GF-D8 (cell line): ENCODE results near the gene RALGPS2.
"Not testable (repeated sequence)": the region's sequence is repeated elsewhere in the genome, so short reads cannot be mapped to it uniquely, and the experiment has no call there.

Experiments used
- DNase-seq: peaks from one replicate; lab custom pipeline; 2025; lab: John Stamatoyannopoulos, UW

The RALGPS2 gene

DNA sequence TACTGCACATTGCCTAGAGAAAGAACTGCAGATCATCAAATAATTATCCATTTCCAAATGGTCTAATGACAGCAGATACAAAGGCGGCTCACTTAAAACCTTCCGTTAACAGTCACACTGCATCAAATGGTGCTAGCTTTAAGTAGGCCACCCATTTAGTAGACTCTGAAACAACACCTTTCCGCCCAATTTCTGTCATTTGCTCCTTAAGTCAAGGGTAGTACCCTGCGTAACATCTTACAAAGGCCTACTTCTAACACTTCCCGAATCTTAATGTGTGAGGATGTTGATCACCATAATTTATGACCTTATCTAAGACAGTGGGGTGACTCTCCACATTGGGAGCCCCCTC is 692 bp upstream of the RALGPS2 start:
- DNase-seq = no peak

DNA sequence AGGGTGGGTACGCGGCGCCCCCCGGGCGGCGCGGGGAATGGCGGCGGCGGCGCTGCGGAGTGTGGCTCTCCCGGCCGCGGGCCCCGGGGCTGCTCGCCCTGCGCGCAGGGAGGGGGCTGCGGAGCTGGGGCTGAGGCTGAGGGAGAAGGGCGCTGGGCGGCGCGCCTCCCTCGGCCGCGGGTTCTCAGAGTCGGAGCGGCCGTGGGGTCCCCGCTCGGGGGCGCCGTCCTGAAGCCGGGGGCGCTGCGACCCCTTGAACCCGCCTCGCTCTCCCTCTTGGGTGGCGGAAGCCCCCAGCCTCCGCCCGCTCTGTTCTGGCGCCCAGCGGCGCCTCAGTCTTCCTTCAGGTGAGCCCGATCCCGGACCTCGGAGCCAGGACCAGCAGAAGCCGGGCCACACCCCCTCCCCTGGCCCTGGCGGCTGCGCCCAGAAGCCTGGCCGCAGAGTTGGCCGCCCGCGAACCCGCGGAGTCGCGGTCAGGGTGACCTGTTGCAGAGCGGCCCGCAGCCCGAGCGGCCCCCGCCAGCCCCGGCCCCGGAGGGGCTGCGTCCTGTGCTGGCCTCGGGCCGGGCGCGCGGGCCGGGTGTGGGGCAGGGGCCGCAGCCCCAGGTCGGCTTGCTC is 532 bp downstream of the RALGPS2 start:
- no peak for DNase-seq

DNA sequence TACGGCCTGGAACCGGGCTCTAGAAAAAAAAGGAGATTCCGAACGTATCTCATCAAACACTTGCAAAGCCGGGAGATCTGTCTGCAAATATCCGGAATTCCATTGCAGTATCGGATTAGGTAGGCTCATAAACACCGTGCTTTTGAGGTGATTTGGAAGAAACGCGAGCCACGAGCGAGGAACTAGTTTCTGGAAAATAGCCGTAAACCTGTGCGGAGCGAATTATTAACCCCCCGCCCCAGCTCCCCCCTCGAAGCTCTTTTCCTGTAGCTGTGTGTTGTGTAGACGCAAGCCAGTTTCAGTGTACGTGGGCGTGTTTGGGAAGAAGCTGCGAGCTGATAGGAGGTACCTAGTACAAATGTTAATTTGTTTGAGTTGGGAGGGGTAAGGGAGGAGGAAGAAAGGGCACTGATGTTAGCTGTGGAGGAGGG is 1.1 kb downstream of the RALGPS2 start:
- DNase-seq = no peak

DNA sequence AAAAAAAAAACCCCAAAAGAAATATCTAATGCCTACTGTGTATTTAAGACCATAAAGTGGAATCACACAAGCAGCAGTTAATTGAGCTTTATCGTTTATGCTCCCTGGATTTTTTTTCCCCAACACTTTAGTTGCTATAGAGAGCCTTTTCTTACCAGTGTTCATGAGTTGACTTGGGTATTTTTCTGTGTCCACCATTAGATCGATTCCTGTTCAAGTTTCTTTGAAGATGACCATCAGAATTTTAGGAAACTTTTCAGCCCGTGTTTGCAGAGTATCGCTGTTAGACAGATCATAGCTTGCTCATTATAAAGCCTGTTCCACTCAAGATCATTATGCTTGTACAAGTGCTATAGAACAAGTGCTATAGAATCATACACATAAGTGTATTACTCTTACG is 1.5 kb downstream of the RALGPS2 start:
- no peak for DNase-seq

DNA sequence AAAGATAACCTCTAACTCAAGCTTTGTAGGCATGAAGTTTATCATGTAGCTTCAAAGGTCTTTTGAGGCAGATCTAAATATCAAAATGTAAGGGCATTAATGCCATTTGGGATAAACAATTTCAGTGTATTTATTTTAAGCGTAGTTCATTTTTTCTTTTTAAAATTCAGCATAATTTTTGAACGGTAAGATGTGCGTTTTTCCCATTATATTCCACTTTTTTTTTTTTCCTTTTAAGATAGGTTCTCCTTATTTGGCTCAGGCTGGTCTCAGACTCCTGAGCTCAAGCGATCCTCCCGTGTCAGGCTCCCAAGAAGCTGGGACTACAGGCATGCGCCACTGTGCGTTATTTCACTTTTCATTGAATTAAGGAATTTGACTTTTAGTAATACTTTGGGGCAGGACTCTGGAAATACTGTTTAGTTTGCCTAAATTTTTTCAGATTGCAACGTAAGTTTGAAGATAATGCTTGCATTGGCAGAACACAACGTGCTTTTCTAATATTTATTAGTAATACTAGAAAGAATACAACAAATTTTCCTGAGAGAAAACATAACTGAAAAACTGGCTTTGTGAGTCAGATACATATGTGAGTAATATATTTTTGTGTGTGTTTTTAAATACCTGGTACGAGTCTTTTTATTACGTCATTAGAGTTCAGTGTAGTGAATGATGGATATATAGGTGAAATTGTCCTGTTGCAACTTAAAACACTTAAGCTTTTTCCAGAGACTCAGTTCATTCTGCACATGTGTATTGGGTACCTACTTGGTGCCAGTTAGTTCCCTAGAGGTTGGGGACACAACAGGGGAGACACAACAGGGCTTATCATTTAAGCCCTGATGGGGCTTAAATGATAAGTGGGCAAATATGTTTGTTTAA is 2.2 kb downstream of the RALGPS2 start:
- DNase-seq = no peak

DNA sequence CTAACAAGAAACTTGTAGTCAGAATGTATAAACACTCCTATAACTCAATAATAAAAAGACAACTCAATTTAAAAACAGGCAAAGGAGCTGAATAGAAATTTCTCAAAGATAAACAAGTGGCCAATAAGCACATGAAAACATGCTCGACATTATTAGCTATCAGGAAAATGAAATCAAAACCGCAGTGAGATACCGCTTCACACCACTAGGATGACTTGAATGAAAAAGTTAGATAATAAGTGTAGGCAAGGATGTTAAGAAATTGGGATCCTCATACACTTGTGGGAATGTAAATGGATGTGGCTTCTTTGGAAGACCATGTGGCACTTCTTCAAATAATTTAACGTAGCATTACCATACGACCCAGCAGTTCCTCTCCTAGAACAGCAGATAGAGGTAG is 8.9 kb downstream of the RALGPS2 start:
- no peak for DNase-seq

DNA sequence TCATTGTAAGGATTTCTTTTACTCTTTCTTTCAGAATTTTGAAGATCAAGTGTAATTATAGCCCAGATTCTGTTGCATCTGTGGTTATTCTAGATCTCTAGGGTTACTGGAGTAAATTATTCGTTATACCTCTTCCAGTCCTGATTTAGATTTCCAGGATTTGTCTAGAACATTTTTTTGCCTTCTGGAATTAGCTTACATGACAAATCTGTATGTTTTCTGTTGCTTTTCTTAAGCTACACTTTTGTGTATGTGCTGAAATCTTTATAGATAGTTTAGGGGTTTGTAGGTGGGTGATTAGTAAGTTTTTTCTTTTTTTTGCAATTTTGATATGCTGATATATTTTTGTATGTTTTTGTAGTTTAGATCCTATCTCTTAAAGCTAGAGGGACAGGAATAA is 13.7 kb downstream of the RALGPS2 start:
- no peak for DNase-seq

DNA sequence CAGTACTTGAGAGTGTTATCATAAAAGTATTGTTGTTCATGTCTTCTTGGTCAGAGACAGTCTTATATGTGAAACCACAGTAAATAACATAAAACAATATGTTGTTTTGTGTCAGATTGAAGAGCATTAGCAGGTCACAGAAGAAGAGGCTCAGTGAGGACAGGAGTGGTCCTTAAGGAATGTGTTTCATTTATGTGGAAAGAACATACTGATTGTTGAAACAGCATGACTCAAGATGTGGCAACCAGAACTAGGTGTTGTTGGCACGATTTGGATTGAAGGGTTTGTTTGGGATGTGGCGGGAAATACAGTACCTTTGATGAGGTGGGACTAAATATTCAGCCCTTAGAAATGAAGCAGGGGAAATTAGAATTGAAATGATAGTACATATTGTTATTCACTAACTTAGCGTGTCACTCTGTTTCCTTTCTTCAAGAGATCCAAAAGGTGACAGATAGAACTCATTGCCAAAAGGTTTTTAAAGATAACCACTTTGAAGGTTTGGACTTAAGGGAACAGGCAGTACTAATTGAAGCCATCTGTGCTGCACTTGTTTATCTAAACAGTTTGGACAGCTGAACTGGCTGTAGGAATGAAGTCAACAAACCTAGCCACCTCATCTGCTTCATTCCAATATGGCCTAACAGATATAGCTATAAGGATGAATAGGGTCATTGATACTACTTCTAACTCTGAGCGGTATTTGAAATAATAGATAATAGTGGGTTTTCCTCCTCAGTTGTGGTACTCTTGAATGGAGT is 14.4 kb downstream of the RALGPS2 start:
- no peak for DNase-seq

DNA sequence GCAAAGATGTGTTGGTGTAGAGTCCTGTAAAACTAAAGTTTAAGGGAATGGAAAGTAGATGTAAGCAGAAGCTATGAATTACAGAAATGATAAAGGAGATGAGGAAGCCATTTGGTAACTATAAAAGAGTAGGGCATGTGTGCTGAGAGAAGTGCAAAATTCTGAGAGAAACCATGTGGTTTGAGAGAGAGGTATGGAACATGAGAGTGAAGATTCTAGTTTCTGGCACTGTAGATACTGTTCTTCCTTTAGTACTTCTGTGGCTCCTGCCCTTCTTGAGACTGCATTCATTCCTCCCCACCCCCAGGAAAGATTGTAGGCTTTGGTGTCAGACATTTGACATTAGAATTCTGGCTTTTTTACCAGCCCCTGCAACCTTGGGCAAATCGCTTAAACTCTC is 15.4 kb downstream of the RALGPS2 start:
- no peak for DNase-seq

DNA sequence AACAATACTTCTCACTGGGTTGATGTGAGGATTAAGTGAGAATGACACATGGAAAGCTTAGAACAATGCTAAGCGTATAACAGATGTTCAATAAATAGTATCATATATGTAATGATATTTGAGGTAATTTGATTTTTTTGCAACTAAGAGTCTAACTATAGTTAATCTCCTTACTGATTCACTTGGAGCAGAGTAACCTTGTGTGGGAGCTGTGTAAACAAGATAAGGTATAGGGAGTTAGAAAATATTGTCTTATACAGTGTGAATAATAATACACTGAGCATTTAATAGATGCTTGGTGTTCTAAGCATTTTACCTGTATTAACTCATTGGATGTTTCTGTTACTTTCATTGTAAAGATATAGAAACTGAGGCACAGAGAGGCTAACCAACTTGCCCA is 15.9 kb downstream of the RALGPS2 start:
- no peak for DNase-seq

DNA sequence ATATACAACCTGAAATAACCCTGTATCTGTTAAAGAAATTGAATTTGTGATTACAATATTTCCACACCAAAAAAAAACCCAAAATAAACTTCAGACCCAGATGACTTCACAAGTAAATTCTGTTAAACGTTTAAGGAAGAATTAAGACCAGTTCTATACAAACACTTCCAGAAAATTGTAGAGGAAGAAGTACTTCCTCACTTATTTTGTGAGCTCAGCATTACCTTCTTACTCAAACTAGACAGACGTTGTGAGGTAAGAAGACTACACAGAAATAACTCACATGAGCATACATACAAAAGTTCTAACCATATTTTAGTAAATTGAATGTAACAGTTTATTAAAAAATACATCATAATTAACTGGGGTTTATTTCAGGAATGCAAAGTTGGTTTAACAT is 18.8 kb downstream of the RALGPS2 start:
- no peak for DNase-seq

DNA sequence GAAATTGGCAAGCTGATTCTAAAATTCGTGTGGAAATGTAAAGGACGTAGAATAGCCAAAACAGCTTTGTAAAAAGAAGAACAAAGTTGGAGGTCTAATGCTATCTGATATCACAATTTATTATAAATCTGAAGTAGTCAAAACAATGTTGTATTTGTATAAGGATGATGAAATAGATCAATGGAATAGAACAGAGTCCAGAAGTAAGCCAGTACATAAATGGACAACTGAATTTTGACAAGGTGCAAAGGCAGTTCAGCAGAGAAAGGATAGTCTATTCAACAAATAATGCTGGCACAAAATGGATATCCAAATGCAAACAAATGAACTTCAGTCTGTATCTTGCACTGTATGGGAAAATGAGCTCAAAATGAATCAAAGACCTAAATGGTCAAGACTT is 20.2 kb downstream of the RALGPS2 start:
- no peak for DNase-seq

DNA sequence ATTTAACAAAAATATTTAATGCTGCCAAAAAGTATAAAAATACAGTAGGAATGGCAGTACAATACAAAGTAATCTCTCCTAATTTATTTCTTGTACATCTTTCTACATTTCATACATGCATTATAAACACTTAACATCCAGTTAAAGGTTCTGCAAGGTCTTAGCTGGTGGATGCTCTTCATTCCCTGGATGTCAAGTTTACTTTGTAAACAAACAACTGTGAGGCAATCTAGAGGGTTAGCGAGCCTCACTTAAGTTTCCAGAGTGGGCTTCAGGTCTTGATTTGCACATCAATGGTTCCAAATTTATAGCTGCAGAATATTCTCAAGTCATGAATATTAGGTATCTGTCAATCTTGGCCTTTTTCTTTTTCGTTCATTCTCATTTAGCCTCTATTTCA is 21.3 kb downstream of the RALGPS2 start:
- DNase-seq = no peak

DNA sequence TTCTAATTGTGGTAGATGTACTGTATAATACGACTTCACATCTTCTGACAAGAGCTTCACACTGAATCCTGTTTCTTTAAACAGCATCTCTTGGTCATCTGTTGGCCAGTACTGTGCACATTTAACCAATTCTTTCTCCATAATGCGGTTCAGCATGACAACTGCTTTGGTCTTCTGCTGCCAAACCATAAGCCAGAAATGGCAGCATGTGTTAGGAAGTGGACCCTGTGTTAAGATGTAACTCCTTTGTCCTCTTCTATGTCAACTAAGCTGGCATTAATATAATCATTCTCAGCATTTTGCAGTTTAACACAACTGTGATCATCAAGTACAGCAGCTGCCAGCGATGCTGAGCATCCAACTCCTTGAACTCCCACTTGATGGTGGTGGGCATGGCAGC is 22.3 kb downstream of the RALGPS2 start:
- DNase-seq = not testable (repeated sequence)

DNA sequence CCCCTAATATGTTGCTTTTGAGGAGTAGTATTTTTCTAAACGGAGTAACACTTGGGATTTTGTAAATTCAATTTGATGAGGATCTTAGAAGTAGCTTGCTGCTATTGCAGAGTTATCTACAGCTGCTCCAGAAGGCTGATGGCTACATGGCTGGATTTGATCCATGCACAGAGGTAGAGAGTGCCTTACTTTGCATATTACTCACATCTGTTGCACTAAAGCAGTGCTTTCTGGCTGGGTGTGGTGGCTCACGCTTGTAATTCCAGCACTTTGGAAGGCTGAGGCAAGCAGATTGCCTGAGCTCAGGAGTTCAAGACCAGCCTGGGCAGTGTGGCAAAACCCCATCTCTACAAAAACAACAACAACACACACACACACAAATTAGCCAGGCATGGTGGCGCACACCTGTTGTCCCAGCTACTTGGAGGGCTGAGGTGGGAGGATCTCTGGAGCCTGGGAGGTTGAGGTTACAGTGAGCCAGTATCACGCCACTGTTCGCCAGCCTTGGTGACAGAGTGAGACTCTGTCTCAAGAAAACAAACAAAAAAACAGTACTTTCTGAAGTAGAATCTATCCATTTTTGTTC is 24.6 kb downstream of the RALGPS2 start:
- no peak for DNase-seq

DNA sequence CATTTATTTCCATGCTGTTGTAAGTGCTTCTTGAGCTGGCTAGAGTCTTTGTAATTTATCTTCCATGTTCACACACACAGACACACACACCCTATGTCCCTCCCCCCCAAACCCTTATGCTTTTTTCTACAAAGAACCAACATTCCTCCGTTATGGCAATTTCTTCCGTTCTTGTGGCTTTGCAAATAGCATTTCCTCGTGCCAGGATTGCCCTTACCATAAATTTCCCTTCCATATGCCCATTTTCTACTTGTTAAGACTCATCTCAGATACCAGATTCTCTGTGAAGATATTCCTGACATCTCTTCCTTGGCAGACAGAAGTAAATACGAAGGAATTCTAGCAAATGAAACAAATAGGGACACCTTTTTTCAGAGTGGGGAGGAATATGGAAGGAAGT is 26.0 kb downstream of the RALGPS2 start:
- DNase-seq = no peak

DNA sequence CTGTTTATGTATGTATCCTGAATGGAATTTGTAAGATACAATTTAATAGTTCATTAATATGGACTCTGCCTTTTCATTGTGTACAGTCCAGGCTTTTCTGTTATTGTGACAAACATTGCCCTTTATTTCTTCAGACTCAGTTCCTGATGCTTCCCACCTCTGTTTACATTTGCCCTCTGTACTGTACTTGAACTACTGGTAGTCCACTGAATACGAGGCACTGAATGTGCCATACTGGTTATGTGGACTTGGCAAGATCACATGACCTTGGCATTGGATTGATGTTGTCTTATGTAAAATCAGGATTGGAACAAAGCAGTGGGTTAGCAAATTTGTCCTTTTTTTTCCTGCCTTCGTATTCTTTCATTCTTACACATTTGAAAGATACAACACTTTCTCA is 27.8 kb downstream of the RALGPS2 start:
- DNase-seq = no peak

DNA sequence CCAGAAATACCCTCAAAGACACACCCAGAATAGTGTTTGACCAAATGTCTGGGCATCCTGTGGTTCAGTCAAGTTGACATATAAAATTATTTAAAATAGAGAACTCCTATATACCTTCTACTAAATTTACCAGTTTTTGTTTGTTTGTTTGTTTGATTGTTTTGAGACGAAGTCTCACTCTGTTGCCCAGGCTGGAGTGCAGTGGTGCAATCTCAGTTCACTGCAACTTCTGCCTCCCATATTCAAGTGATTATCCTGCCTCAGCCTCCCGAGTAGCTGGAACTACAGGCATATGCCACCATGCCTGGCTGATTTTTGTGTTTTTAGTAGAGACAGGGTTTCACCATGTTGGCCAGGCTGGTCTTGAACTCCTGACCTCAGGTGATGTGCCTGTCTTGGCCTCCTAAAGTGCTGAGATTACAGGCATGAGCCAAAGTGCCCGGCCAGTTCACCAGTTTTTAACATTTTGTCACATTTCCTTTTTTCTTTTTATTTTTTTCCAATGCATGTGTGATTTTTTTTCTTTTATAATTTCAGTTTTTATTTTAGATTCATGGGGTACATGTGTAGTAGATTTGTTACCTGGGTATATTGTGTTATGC is 29.7 kb downstream of the RALGPS2 start:
- DNase-seq = not testable (repeated sequence)

DNA sequence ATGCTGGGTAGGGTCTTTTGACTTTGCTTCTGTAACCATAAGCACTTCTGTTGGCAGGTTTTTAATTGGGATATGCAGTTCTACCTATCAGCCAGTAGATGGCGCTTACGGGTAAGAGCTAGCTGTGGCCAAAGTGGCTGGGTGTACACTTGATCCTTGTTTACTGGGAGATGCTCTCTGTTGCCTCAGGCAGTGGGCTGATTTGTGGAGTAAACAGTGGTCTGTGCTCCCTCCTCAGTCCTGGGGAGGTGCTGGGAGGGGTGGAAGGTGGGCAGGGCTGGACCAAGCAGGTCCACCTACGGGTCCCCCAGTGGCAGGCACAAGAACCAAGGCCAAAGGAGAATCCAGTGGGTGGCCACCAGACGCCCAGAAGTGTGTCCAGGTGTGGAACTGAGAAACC is 43.4 kb downstream of the RALGPS2 start:
- DNase-seq = no peak

DNA sequence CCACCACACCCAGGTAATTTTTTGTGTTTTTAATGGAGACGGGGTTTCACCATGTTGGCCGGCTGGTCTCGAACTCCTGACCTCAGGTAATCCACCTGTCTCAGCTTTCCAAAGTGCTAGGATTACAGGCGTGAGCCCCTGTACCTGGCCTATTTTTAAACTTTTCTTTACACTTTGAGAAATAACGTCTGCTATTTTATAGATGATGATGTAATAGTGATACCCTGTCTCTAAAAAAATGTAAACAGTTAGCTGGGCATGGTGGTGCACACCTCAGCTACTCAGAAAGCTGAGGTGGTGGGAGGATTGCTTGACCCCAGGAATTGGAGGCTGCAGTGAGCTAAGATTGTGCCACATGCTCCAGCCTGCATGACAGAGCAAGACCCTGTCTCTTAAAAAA is 47.9 kb downstream of the RALGPS2 start:
- no peak for DNase-seq

DNA sequence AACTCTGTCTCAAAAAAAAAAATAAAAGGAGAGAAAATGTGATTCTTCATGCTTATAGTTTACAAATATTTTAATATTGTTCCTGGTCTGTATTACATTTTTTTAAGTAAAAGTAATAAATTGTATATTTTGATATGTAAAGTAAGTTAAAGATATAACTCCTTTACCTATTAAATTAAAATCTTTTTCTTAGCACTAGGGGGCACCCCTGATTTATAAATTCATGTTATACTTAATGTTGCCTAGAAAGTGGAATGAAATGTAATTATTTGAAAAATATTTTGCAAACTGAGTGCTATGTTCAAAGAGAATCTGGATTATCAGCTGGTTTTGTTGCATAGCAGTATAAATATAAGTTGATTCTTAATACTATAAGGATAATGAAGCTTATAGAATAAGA is 49.2 kb downstream of the RALGPS2 start:
- no peak for DNase-seq

DNA sequence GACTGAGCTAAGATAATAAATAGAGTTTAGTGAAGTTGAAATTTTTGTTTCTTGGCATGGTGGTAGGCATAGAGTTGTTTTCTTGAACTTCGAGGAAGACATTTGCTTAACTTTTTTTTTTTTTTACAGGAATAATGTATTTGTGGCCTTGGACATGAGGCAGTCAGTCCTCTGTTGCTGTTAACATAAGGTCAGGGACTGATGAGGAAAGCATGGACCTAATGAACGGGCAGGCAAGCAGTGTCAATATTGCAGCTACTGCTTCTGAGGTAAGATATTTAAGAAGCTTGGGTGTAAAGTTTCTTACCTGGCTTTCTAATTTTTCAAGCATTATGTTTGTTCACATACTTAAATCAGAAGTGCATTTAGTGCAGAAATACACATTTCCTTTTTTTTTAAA is 51.5 kb downstream of the RALGPS2 start:
- no peak for DNase-seq
